ENCODE measurements around the gene CDHR4.
"Not testable (repeated sequence)": the region's sequence is repeated elsewhere in the genome, so short reads cannot be mapped to it uniquely, and the experiment has no call there.

The CDHR4 gene

GRCh38 chr3:49803465-49804140 is 3.9 kb upstream of the CDHR4 start:
- peak in 1 of 2 donors; percentile 26 for DNase-seq

- DNase-seq: peak; percentile 84 to 89
Measured at GRCh38 chr3:49802719-49803464, 3.2 kb upstream of the CDHR4 start, which contains the start of gene INKA1. Gene INKA1 (plus strand): TSS chr3:49803261. CDS start chr3:49803393, 132 bp downstream.

- DNase-seq: no peak
Measured at GRCh38 chr3:49801160-49801559, 1.5 kb upstream of the CDHR4 start.

- no peak for DNase-seq
Measured at GRCh38 chr3:49799105-49799504, 568 bp downstream of the CDHR4 start.

- DNase-seq: no peak
Measured at GRCh38 chr3:49794926-49795905, 4.5 kb downstream of the CDHR4 start.

GRCh38 chr3:49794431-49794830 is 5.2 kb downstream of the CDHR4 start:
- no peak for DNase-seq

GRCh38 chr3:49793486-49794085 is 6.1 kb downstream of the CDHR4 start:
- no peak for DNase-seq

- no peak for DNase-seq
Measured at GRCh38 chr3:49792371-49793150, 7.1 kb downstream of the CDHR4 start.

GRCh38 chr3:49791571-49791970 is 8.1 kb downstream of the CDHR4 start:
- DNase-seq: no peak

GRCh38 chr3:49790626-49791411 is 8.9 kb downstream of the CDHR4 start:
- DNase-seq: no peak

- no peak for DNase-seq
Measured at GRCh38 chr3:49788056-49788455, 11.6 kb downstream of the CDHR4 start.

- no peak for DNase-seq
Measured at GRCh38 chr3:49787536-49787935, 12.1 kb downstream of the CDHR4 start.

- DNase-seq: no peak
Measured at GRCh38 chr3:49787182-49787464, 12.6 kb downstream of the CDHR4 start.

- peak; percentile 100 for DNase-seq
Measured at GRCh38 chr3:49786357-49787181, 13.1 kb downstream of the CDHR4 start, which contains the start of gene IP6K1. Gene IP6K1 (minus strand): TSS chr3:49786542. CDS start chr3:49748040, 38,502 bp downstream.

GRCh38 chr3:49785565-49786356 is 13.9 kb downstream of the CDHR4 start:
- peak; percentile 9 to 26 for DNase-seq

- not testable (repeated sequence) for DNase-seq
Measured at GRCh38 chr3:49782277-49782676, 17.4 kb downstream of the CDHR4 start.

GRCh38 chr3:49781415-49782199 is 18.1 kb downstream of the CDHR4 start:
- DNase-seq: no peak

GRCh38 chr3:49780975-49781365 is 18.7 kb downstream of the CDHR4 start:
- DNase-seq: not testable (repeated sequence)
